Large intestine (tissue), 3 donors: ENCODE measurements around the gene RERE. TPM values are rescaled to one million over a fixed set of nuclear protein-coding genes. Genes with fewer than 3 reads are reported as not detected.
"Not testable (repeated sequence)": the region's sequence is repeated elsewhere in the genome, so short reads cannot be mapped to it uniquely, and the experiment has no call there.

Experiments used
- DNase-seq, 2 donors: peaks; one replicate each; pipeline versions ENCODE4 v3.0.0 to v3.0.0-alpha.2; 2013
- H3K27ac ChIP-seq: one replicate; pipeline ENCODE4 v1.5.1; 2013; ENCODE audit warnings: low read length
- H3K27me3 ChIP-seq: 2 replicates; pipeline ENCODE4 v1.6.1; 2013; ENCODE audit warnings: low read length; ENCODE audit not compliant: control insufficient read depth, insufficient read depth
- H3K36me3 ChIP-seq: 2 replicates; pipeline ENCODE4 v1.6.1; 2013; ENCODE audit warnings: low read length; ENCODE audit not compliant: control insufficient read depth, insufficient read depth
- H3K4me1 ChIP-seq: one replicate; pipeline ENCODE4 v1.6.1; 2013; ENCODE audit warnings: low read length; ENCODE audit not compliant: control insufficient read depth, insufficient read depth
- H3K4me3 ChIP-seq: one replicate; pipeline ENCODE4 v1.5.1; 2013; ENCODE audit warnings: low read length
- H3K9me3 ChIP-seq: one replicate; pipeline ENCODE4 v1.6.1; 2013; ENCODE audit warnings: mild to moderate bottlenecking, low read depth, low read length, moderate library complexity; ENCODE audit not compliant: control insufficient read depth
- WGBS: methylation state at CpG from one replicate; pipeline ENCODE4 v1.1.5; 2013; ENCODE audit warnings: low lambda C conversion rate; ENCODE audit not compliant: insufficient coverage; 5-methylcytosine and 5-hydroxymethylcytosine counted together
- polyA plus RNA-seq: library from polyadenylated mRNA; unstranded; fragments of 120-200 nt; gene quantifications from one replicate; pipeline ENCODE4 v1.2.1, GENCODE V29; 2013

Gene RERE
- polyA plus RNA-seq, 1 donor, result 62.3 TPM

DNA sequence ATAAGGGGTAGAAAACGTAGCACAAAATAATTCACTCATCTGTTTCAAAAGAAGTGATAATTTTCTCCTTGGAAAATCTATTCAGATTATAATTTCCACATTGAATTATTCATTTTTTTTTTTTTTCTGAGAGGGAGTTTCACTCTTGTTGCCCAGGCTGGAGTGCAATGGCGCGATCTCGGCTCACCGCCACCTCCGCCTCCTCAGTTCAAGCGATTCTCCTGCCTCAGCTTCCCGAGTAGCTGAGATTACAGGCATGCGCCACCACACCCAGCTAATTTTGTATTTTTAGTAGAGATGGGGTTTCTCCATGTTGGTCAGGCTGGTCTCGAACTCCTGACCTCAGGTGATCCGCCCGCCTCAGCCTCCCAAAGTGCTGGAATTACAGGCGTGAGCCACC, 1.3 kb upstream of the RERE start:
- DNase-seq, H3K9me3 ChIP-seq, H3K27me3 ChIP-seq, H3K4me3 ChIP-seq, H3K36me3 ChIP-seq: not testable (repeated sequence)
- Histone ChIP-seq H3K27ac (peak overlapping the region; percentile 98), H3K4me1 (peaks cover 20% of the 10 kb centered on the region)
- no CpG with 5 or more reads among the region's 13 CpGs for WGBS

DNA sequence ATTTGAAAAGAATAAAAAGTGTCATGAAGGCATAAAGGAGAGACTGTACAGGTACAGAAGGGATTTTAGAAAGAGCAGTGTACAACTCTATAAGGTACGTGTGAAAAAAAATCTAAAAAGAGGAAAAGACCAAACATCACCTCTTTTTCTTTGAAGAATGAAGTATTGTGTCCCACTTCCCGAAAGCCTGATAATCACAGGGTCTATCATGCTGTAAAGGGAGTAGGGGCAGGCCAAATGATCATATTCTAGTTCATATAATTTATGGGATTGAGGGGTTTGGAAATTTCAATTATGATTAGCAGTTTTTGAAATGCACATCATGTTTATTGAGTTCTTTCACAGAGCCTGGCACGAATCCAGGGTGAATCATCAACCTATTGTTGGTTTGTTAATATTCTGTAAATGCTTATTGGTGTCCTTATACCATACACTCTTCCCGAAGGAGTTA, 910 bp upstream of the RERE start:
- no peaks in the 10 kb centered on the region for H3K27me3 ChIP-seq
- H3K27ac ChIP-seq, result peak overlapping the region; percentile 98
- H3K36me3 ChIP-seq, result no peaks in the 10 kb centered on the region
- peaks cover 18% of the 10 kb centered on the region for H3K4me1 ChIP-seq
- WGBS, result 50% methylated on average over 1 of the region's 4 CpGs
- H3K9me3 ChIP-seq, result no peaks in the 10 kb centered on the region
- peak; percentile 17 to 62 for DNase-seq
- peak overlapping the region; percentile 97 for H3K4me3 ChIP-seq

DNA sequence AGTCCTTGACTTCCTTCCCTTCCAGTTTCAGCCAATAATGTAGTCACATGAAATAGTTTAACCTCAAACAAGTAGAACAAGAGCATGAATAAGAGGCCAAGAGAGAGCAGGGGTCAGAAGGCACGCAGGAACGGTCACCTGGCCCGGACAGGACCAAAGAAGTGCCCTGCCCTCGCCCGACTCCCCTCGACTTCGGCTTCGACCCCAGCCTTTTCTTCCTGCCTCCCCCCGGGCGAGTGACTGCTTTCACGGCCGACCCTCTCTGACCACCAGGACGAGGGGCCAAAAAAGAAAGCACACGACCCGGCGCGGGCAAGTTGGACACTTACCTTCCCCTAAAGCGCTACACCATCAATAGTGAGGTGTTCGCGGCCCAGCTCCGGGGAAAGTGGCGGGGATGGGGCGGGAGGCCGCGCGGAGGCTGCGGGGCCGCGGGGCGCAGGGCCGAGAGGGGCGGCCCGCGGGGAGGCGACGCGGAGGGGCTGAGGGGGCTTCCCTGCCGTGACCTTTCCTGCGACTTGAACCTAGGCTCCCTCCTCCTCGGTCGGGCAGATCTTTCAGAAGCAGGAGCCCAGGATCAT, 519 bp downstream of the RERE start:
- no peaks in the 10 kb centered on the region for H3K36me3 ChIP-seq
- H3K4me1 ChIP-seq, result peaks cover 11% of the 10 kb centered on the region
- no peaks in the 10 kb centered on the region for H3K27me3 ChIP-seq
- peak overlapping the region; percentile 98 for H3K27ac ChIP-seq
- peak in 1 of 2 donors; percentile 65 for DNase-seq
- H3K4me3 ChIP-seq, result peak overlapping the region; percentile 97
- WGBS, result no CpG with 5 or more reads among the region's 41 CpGs
- no peaks in the 10 kb centered on the region for H3K9me3 ChIP-seq

DNA sequence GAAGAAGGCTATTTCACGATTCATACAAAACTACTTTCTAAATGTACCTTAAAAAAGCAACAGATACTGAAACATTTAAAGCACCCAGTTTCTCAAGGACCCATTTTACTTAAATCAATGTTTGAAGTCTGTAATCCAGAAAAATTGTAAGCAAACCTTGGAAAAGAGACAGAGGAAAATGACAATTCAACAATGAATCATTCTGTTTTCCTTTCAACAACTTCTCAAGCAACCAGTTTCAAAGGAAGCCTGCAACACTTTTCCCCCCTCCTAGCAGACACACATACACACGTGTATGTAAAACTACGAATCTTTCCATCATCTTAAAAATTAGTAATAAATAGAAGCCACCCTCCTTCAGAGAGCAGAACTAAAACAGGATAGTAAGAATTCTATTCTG, 1.2 kb downstream of the RERE start:
- H3K36me3 ChIP-seq, result no peaks in the 10 kb centered on the region
- no peaks in the 10 kb centered on the region for H3K27me3 ChIP-seq
- no CpG with 5 or more reads among the region's 3 CpGs for WGBS
- DNase-seq, result no peak
- peaks cover 11% of the 10 kb centered on the region for H3K4me1 ChIP-seq
- H3K4me3 ChIP-seq, result peak overlapping the region; percentile 97
- H3K9me3 ChIP-seq, result no peaks in the 10 kb centered on the region
- peak overlapping the region; percentile 98 for H3K27ac ChIP-seq

DNA sequence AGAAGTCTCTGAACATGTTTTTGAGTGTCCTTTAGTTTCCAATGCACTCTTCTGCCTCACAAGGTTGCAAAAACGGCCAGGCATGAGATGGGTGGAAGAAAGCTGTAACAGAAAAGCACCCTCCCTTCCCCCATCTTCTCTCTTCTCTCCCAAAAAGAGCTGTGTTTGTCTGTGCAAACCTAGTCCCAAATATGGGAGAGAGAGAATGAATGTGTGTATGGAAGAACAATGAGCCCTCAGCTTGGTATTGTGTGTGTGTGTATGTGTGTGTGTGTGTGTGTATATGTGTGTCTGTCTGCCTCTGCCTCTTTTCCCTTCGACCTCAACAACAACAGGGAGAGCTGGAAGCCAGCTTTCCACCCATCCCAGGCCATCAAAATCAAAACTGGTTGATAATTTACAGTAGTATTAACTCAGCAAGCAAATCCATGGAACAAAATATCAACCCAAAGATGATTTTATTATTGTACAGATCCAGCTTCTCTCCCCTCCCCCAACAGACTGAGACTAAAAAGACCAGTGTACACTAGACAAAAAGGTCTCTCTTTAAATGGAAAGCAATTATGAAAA, 1.8 kb downstream of the RERE start:
- peaks cover 11% of the 10 kb centered on the region for H3K4me1 ChIP-seq
- WGBS, result no CpG with 5 or more reads among the region's 2 CpGs
- no peaks in the 10 kb centered on the region for H3K9me3 ChIP-seq
- H3K36me3 ChIP-seq, result no peaks in the 10 kb centered on the region
- peak overlapping the region; percentile 98 for H3K27ac ChIP-seq
- peak overlapping the region; percentile 97 for H3K4me3 ChIP-seq
- no peaks in the 10 kb centered on the region for H3K27me3 ChIP-seq
- peak; percentile 21 to 57 for DNase-seq

DNA sequence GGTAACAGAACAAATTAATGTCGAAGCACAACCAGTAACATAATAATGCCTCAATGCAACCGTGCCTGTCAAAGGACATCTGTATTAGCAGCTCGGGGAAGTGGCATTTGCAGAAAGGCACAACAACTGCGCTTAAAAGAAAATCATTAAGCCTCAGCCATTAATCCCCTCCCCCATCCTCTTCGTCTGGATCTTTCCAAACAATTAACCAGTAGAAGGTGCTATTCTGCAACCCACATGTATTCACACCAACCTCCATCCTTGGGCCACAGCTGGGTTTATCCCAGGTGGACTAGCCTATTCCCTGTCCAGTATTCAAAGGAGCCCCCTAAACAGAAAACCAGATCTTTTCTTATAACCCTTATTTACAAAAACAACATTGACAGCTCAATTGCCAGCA, 2.6 kb downstream of the RERE start:
- peak; percentile 26 to 54 for DNase-seq
- Histone ChIP-seq H3K4me3 (no peak overlapping the region), H3K36me3 (no peaks in the 10 kb centered on the region)

DNA sequence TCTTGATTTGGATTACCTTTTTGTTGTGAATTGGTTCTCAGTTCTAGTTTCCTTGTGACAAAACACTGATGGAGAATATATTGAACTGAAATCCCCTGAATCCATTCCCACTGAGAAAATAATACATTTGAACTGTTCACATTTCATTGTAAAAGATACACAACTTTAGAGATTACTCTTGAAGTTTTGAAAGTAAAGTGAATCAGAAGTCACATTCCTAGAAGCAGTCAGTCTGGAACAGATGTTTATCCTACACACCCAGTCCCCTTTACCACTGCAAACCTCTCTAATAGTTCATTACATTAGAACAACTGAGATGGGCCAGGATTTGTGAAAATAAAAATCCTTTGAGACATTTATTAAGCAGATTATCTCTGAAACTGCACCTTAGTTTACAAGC, 3.4 kb downstream of the RERE start:
- H3K9me3 ChIP-seq, result no peaks in the 10 kb centered on the region
- DNase-seq, result no peak
- H3K27me3 ChIP-seq, result no peaks in the 10 kb centered on the region
- H3K27ac ChIP-seq, result no peak overlapping the region
- H3K4me3 ChIP-seq, result no peak overlapping the region
- H3K4me1 ChIP-seq, result peaks cover 11% of the 10 kb centered on the region
- H3K36me3 ChIP-seq, result no peaks in the 10 kb centered on the region

More for the DNA sequence above, 2.6 kb downstream of the RERE start:
- Histone ChIP-seq H3K9me3 (no peaks in the 10 kb centered on the region), H3K27me3 (no peaks in the 10 kb centered on the region), H3K4me1 (peaks cover 11% of the 10 kb centered on the region), H3K27ac (peak overlapping the region; percentile 98)
- no CpG with 5 or more reads among the region's 5 CpGs for WGBS

DNA sequence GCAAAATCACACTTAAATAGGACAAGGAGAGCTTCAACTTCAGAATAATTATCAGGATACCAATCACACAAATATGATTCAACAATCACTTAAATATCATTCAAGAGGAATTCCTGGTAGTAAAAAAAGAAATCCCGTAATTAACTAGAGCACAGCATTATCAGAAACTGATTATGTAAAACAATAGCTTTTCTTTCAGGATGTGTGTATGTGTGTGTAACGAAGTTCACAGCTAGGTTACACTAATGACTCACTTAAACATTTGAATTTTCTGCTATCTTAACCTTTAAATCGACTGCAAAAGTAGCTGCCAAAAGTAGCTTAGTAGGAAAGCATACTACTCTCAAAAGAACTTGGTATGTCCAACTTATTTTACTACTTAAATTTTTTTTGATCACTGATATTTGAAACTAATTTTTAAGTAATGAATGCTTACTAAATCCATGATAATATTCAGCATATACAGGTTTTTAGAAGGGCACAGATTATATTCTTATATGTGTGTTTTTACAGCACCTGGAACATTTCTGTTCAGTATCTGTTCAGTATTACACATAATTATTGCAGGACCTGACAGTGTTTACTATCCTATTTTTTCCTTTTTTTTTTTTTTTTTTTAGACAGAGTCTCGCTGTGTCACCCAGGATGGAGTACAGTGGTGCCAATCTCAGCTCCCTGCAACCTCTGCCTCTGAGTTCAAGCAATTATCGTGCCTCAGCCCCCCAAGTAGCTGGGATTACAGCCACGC, 4.2 kb downstream of the RERE start:
- WGBS, result 38% methylated on average over 1 of the region's 6 CpGs
- DNase-seq, result no peak
- H3K27ac ChIP-seq, result no peak overlapping the region
- H3K36me3 ChIP-seq, result no peaks in the 10 kb centered on the region
- no peak overlapping the region for H3K4me3 ChIP-seq
- no peaks in the 10 kb centered on the region for H3K9me3 ChIP-seq
- no peaks in the 10 kb centered on the region for H3K27me3 ChIP-seq
- peaks cover 7% of the 10 kb centered on the region for H3K4me1 ChIP-seq

DNA sequence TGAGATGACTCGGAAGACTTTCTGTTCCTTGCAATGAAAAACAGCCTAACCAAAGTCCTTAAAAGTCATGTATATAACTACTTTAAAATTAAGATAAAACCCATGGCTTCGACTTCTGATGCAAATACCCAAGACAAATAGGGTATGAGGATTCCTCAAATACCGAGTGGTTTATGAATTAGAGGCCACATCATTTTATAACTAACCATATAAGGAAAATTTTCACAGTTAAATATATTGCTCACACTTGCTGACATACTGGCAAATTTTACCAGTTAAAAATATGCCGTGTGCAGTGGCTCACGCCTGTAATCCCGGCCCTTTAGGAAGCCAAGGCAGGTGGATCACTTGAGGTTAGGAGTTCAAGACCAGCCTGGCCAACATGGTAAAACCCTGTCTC, 5.4 kb downstream of the RERE start:
- H3K4me1 ChIP-seq, result peaks cover 7% of the 10 kb centered on the region
- H3K27ac ChIP-seq, result no peak overlapping the region
- no peaks in the 10 kb centered on the region for H3K9me3 ChIP-seq
- no peaks in the 10 kb centered on the region for H3K27me3 ChIP-seq
- no CpG with 5 or more reads among the region's 6 CpGs for WGBS
- DNase-seq, result no peak
- H3K4me3 ChIP-seq, result no peak overlapping the region
- H3K36me3 ChIP-seq, result no peaks in the 10 kb centered on the region

DNA sequence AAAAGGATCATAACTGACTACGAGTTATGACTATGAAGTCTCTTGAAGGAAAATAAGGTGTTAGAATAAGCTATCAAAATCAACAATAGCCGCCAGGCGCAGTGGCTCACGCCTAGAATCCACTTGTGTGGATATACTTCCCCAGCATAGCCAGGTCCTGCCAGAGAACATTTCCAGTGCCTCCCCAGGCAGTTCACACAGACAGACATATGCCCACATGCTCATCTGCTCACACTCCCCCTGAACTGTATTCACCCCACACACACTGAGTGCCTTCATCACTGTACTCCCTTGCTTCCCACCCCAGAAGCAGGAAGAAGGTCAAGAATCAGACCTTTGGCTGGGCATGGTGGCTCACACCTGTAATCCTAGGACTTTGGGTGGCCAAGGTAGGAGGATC, 6.5 kb downstream of the RERE start:
- H3K27ac ChIP-seq, result no peak overlapping the region
- 88% methylated on average over 1 of the region's 4 CpGs for WGBS
- peaks cover 7% of the 10 kb centered on the region for H3K4me1 ChIP-seq
- no peak overlapping the region for H3K4me3 ChIP-seq
- H3K27me3 ChIP-seq, result no peaks in the 10 kb centered on the region
- no peaks in the 10 kb centered on the region for H3K9me3 ChIP-seq
- H3K36me3 ChIP-seq, result no peaks in the 10 kb centered on the region
- no peak for DNase-seq
